HepG2 (cell line): ENCODE data around the gene CDC42EP5. TPM values are rescaled to one million over a fixed set of nuclear protein-coding genes. Genes with fewer than 3 reads are reported as not detected.

ENCODE experiments used
- ARHGAP35 ChIP-seq: sonication (generic); formaldehyde crosslinking; IDR thresholded peaks from 2 replicates; pipeline ENCODE4 v1.9.0; 2022; ENCODE audit warnings: mild to moderate bottlenecking, inconsistent platforms, moderate library complexity, missing genetic modification reagents, borderline replicate concordance
- ARID3A ChIP-seq: IDR thresholded peaks from 2 replicates; pipeline ENCODE4 v1.6.1; 2012; ENCODE audit warnings: low read depth, low read length, improper control_type of control experiment
- ATF7 ChIP-seq, 2 experiments: fragments of 450-650 bp in 1 of 2; sonication (generic) in 1 of 2; formaldehyde crosslinking in 1 of 2; IDR thresholded peaks; 2 replicates each; pipeline versions ENCODE4 v1.4.0 to v1.6.1; 2016 to 2020; ENCODE audit warnings: antibody characterized with exemption in 1 of 2, mild to moderate bottlenecking in 1 of 2, missing genetic modification reagents in 1 of 2
- BORCS8-MEF2B ChIP-seq: sonication (generic); formaldehyde crosslinking; IDR thresholded peaks from 2 replicates; pipeline ENCODE4 v1.8.0; 2022; ENCODE audit warnings: mild to moderate bottlenecking, missing genetic modification reagents
- BRD4 ChIP-seq: sonication (generic); formaldehyde crosslinking; IDR thresholded peaks from 2 replicates; pipeline ENCODE4 v1.4.0; 2020; ENCODE audit warnings: missing genetic modification reagents
- FOXC1 ChIP-seq: sonication (generic); formaldehyde crosslinking; IDR thresholded peaks from 2 replicates; pipeline ENCODE4 v1.8.0; 2022; ENCODE audit warnings: mild to moderate bottlenecking, missing genetic modification reagents, borderline replicate concordance
- FOXK2 ChIP-seq: fragments of 450-650 bp; IDR thresholded peaks from 2 replicates; pipeline ENCODE4 v1.6.1; 2016
- GATAD1 ChIP-seq: IDR thresholded peaks from 2 replicates; pipeline ENCODE4 v1.6.1; 2016; ENCODE audit warnings: missing genetic modification reagents, missing compliant biosample characterization
- KDM5A ChIP-seq: fragments of 200-600 bp; sonication (generic); IDR thresholded peaks from 2 replicates; pipeline ENCODE4 v1.7.0; 2018; ENCODE audit warnings: antibody characterized with exemption, mild to moderate bottlenecking, low read length, borderline replicate concordance
- MXI1 ChIP-seq: IDR thresholded peaks from 3 replicates; pipeline ENCODE4 v1.6.1; 2012; ENCODE audit warnings: low read depth, low read length, inconsistent platforms, borderline replicate concordance
- MYPOP ChIP-seq: sonication (generic); formaldehyde crosslinking; IDR thresholded peaks from 2 replicates; pipeline ENCODE4 v1.8.1; 2023; ENCODE audit warnings: mild to moderate bottlenecking, moderate library complexity, missing genetic modification reagents
- NCOR1 ChIP-seq: fragments of 200-600 bp; sonication (generic); IDR thresholded peaks from 2 replicates; pipeline ENCODE4 v1.7.0; 2017; ENCODE audit warnings: antibody characterized with exemption, low read length, borderline replicate concordance
- RARG ChIP-seq: sonication (generic); formaldehyde crosslinking; IDR thresholded peaks from 2 replicates; pipeline ENCODE4 v1.4.0; 2020; ENCODE audit warnings: low read depth, mild to moderate bottlenecking, missing genetic modification reagents
- SALL1 ChIP-seq: sonication (generic); formaldehyde crosslinking; IDR thresholded peaks from 2 replicates; pipeline ENCODE4 v1.8.0; 2022; ENCODE audit warnings: mild to moderate bottlenecking, missing genetic modification reagents
- SAP130 ChIP-seq: IDR thresholded peaks from 2 replicates; pipeline ENCODE4 v1.6.1; 2016; ENCODE audit warnings: low read depth
- SNAPC2 ChIP-seq: sonication (generic); formaldehyde crosslinking; IDR thresholded peaks from 2 replicates; pipeline ENCODE4 v1.8.1; 2022; ENCODE audit warnings: mild to moderate bottlenecking, missing genetic modification reagents
- SNAPC5 ChIP-seq: sonication (generic); formaldehyde crosslinking; IDR thresholded peaks from 2 replicates; pipeline ENCODE4 v1.8.1; 2023; ENCODE audit warnings: mild to moderate bottlenecking, missing genetic modification reagents, borderline replicate concordance
- STAT6 ChIP-seq: sonication (generic); formaldehyde crosslinking; IDR thresholded peaks from 2 replicates; pipeline ENCODE4 v1.4.0; 2020; ENCODE audit warnings: missing genetic modification reagents, mild to moderate bottlenecking, borderline replicate concordance
- ZNF234 ChIP-seq: sonication (generic); formaldehyde crosslinking; conservative IDR thresholded peaks from 2 replicates; pipeline ENCODE4 v1.5.1; 2020; ENCODE audit warnings: mild to moderate bottlenecking, missing genetic modification reagents
- ZNF274 ChIP-seq: sonication (generic); formaldehyde crosslinking; IDR thresholded peaks from 2 replicates; pipeline ENCODE4 v1.5.1; 2020; ENCODE audit warnings: mild to moderate bottlenecking, missing genetic modification reagents
- ZNF354B ChIP-seq: sonication (generic); formaldehyde crosslinking; IDR thresholded peaks from 2 replicates; pipeline ENCODE4 v1.8.0; 2022; ENCODE audit warnings: mild to moderate bottlenecking, missing genetic modification reagents
- ZNF556 ChIP-seq: sonication (generic); formaldehyde crosslinking; IDR thresholded peaks from 2 replicates; pipeline ENCODE4 v1.4.0; 2020; ENCODE audit warnings: mild to moderate bottlenecking, missing genetic modification reagents, borderline replicate concordance
- ZNF569 ChIP-seq: sonication (generic); formaldehyde crosslinking; IDR thresholded peaks from 2 replicates; pipeline ENCODE4 v1.5.0; 2020; ENCODE audit warnings: mild to moderate bottlenecking, missing genetic modification reagents, moderate library complexity, borderline replicate concordance
- ZNF619 ChIP-seq: sonication (generic); formaldehyde crosslinking; IDR thresholded peaks from 2 replicates; pipeline ENCODE4 v1.4.0; 2020; ENCODE audit warnings: mild to moderate bottlenecking, missing genetic modification reagents
- ZNF780A ChIP-seq: sonication (generic); formaldehyde crosslinking; IDR thresholded peaks from 2 replicates; pipeline ENCODE4 v1.8.0; 2022; ENCODE audit warnings: mild to moderate bottlenecking, missing genetic modification reagents, moderate library complexity
- ZNF790 ChIP-seq: sonication (generic); formaldehyde crosslinking; IDR thresholded peaks from 2 replicates; pipeline ENCODE4 v1.8.0; 2022; ENCODE audit warnings: missing genetic modification reagents, mild to moderate bottlenecking, borderline replicate concordance
- polyA plus RNA-seq, 8 experiments: library from polyadenylated mRNA; depleted of rRNA in 3 of 8; stranded (reverse) in 7 of 8; unstranded in 1 of 8; fragments of >200 nt; fragmentation: Illumina TruSeq in 4 of 8; extraction: Trizol in 4 of 8; gene quantifications; 2 replicates each; pipeline versions ENCODE4 v1.2.1 to v1.2.3, GENCODE V29; 2011 to 2016; ENCODE audit warnings: low read depth in 4 of 8, missing spikeins in 1 of 8, mixed read lengths in 1 of 8; ENCODE audit not compliant: insufficient read depth in 1 of 8
- total RNA-seq, 5 experiments: library from RNA; depleted of rRNA; stranded (reverse); fragments of >200 nt; fragmentation: Illumina TruSeq; extraction: Trizol; gene quantifications; 2 replicates each; pipeline ENCODE4 v1.2.3, GENCODE V29; 2016; ENCODE audit warnings: low read depth in 1 of 5

Gene CDC42EP5
- total and polyA plus RNA-seq, 2 of the 13 experiments (the other 11 are each of a cell fraction or from before 2014, with no cell fraction given) = 0.41 to 1.6 TPM

- TF ChIP-seq GATAD1 (CRISPR knock-in tag) (no peak), MXI1 (no peak), BRD4 (CRISPR knock-in tag) (no peak), ZNF354B (CRISPR knock-in tag) (no peak), MYPOP (CRISPR knock-in tag) (no peak), BORCS8-MEF2B (CRISPR knock-in tag) (peak; percentile 19; the same call in 1 of the 2 replicates), ARHGAP35 (CRISPR knock-in tag) (no peak), ARID3A (peak; percentile 0; the same call in 1 of the 2 replicates), ZNF790 (CRISPR knock-in tag) (no peak), ATF7 (IDR thresholded peaks at IDR 0.05) (no peak), ATF7 (CRISPR knock-in tag; IDR thresholded peaks at IDR 0.05) (no peak), STAT6 (CRISPR knock-in tag) (no peak), ZNF274 (no peak), ZNF619 (CRISPR knock-in tag) (no peak), ZNF780A (CRISPR knock-in tag) (no peak), SNAPC2 (CRISPR knock-in tag) (peak; percentile 92; the same call in 1 of the 2 replicates), NCOR1 (peak; percentile 66; the same call in 1 of the 2 replicates), SNAPC5 (CRISPR knock-in tag) (0 out of 2 replicates have a peak, but pooled peaks have one; percentile 10), ZNF556 (no peak), FOXC1 (0 out of 2 replicates have a peak, but pooled peaks have one; percentile 66), KDM5A (peak; percentile 17; the same call in 1 of the 2 replicates), FOXK2 (0 out of 2 replicates have a peak, but pooled peaks have one; percentile 5), ZNF234 (CRISPR knock-in tag) (no peak), SALL1 (peak; percentile 40; the same call in 1 of the 2 replicates), RARG (CRISPR knock-in tag) (no peak), SAP130 (CRISPR knock-in tag) (no peak), ZNF569 (CRISPR knock-in tag) (0 out of 2 replicates have a peak, but pooled peaks have one; percentile 58)
Measured at GRCh38 chr19:54464044-54464629, 9.0 kb downstream of the CDC42EP5 start (continued).
